ENCODE data around the gene LYPD6B. TPM values are rescaled to one million over a fixed set of nuclear protein-coding genes. Genes with fewer than 3 reads are reported as not detected.

The LYPD6B gene
- total RNA-seq, 2 experiments from 2014 or later = not detected

DNA sequence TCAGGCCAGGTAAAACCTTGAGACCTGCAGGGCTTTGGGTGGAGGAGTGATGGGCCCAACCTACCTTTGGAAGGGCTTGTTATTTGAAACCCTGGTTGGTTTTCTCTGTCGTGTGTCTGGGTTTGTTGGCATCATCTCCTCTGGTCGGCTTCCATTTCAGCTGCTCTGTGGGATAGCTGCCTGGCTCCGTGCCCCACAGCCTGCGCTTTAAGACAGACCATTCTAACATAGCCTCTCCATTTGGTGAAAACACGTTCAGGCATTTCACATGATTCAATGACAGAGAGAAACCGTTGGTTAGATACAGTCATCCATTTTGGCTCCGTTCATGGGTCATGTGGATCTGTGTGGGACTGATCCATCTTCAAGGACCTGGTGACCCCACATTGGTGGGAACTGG is 37.0 kb upstream of the LYPD6B start:
- DNase-seq = no peak
- Mint-ChIP-seq H3K27me3 (no peaks in the 10 kb centered on the region), H3K4me3 (no peak overlapping the region), H3K9me3 (no peaks in the 10 kb centered on the region), H3K27ac (no peak overlapping the region), H3K4me1 (ENCODE audit: low read depth) (peaks cover 8% of the 10 kb centered on the region), H3K36me3 (peaks cover 20% of the 10 kb centered on the region)
- ChIA-PET CTCF (interaction anchor here (2.5 kb wide), 1 partner anchor 16 kb away, joined by 18 read pairs; no protein-coding TSS in a partner anchor), POLR2A (no interaction called here)
- intact Hi-C loops (cut with micrococcal nuclease) = no loop called here

DNA sequence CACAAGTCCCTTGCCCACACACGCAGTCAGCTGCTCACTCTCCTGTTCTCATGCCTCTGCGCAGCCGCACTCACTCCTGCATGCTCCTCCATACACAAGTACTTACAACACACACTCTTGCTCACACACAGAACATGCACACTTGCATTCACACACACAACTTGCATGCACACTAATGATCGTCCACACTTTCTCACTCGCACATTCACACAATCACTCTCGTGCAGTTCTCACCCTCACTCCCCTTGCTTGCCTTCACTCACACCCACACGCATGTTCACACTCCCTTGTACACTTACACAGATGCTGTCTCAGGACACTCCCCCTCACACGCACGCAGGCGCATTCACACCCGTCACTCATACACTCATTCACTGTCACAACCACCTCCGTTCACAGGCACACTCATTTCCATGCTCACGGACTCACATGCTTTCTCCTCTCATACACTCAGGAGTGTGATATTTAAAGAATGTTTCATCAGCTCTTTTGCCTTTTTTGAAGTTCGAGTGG is 36.1 kb upstream of the LYPD6B start:
- Mint-ChIP-seq H3K4me1 (ENCODE audit: low read depth) (peaks cover 8% of the 10 kb centered on the region), H3K4me3 (no peak overlapping the region), H3K27me3 (no peaks in the 10 kb centered on the region), H3K36me3 (peaks cover 20% of the 10 kb centered on the region), H3K27ac (no peak overlapping the region), H3K9me3 (no peaks in the 10 kb centered on the region)
- intact Hi-C loops (cut with micrococcal nuclease) = no loop called here
- ChIA-PET POLR2A (no interaction called here), CTCF (no interaction called here)
- no peak for DNase-seq

GRCh38 chr2:149002891-149003740 is 35.4 kb upstream of the LYPD6B start:
- Mint-ChIP-seq H3K4me3 (no peak overlapping the region), H3K36me3 (peaks cover 15% of the 10 kb centered on the region)

GRCh38 chr2:149004836-149005235 is 33.7 kb upstream of the LYPD6B start:
- no peak overlapping the region for H3K4me3 Mint-ChIP-seq
- no peaks in the 10 kb centered on the region for H3K27me3 Mint-ChIP-seq
- no peak overlapping the region for H3K27ac Mint-ChIP-seq
- peaks cover 8% of the 10 kb centered on the region for H3K4me1 Mint-ChIP-seq (ENCODE audit: low read depth)
- DNase-seq = no peak
- intact Hi-C loops (cut with micrococcal nuclease) = no loop called here
- no peaks in the 10 kb centered on the region for H3K9me3 Mint-ChIP-seq
- CTCF ChIA-PET = no interaction called here
- POLR2A ChIA-PET = no interaction called here
- H3K36me3 Mint-ChIP-seq = peaks cover 14% of the 10 kb centered on the region

More at GRCh38 chr2:149002891-149003740, 35.4 kb upstream of the LYPD6B start:
- no peak for DNase-seq
- no peaks in the 10 kb centered on the region for H3K27me3 Mint-ChIP-seq
- H3K4me1 Mint-ChIP-seq (ENCODE audit: low read depth) = peaks cover 8% of the 10 kb centered on the region
- intact Hi-C loops (cut with micrococcal nuclease) = no loop called here
- ChIA-PET CTCF (no interaction called here), POLR2A (no interaction called here)
- no peak overlapping the region for H3K27ac Mint-ChIP-seq
- no peaks in the 10 kb centered on the region for H3K9me3 Mint-ChIP-seq

DNA sequence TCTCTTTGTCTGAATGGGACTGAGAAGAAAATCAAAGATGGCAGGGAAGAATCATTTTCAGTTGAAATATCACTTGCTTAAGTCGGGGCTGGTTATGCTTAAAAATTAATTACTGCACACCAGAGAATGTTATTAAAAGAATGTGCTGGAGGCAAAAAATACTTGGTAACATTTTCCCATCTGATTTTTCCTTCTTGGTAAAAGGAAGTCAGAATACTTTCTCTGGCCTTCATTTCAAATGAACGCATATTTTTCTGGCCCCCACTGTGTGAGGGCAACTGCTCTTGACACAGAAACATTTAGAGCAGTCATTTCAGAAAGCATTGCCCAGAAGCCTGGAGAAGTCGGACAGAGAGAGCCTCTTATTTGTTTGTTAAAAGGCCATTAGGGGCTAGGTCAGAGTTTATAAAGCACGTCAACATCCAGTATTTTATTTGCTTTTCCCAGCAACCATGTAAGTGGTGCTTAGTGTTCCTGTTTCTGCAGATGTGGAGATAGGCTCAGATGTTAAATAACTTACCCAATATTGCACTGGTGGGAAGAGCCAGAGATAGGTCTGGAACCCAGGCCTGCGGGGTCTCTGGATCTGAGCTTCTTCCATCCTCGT is 32.9 kb upstream of the LYPD6B start:
- peaks cover 17% of the 10 kb centered on the region for H3K36me3 Mint-ChIP-seq
- H3K9me3 Mint-ChIP-seq = no peaks in the 10 kb centered on the region
- intact Hi-C loops (cut with micrococcal nuclease) = no loop called here
- POLR2A ChIA-PET = no interaction called here
- no peak for DNase-seq
- CTCF ChIA-PET = no interaction called here
- no peak overlapping the region for H3K27ac Mint-ChIP-seq
- peaks cover under 1% of the 10 kb centered on the region for H3K4me1 Mint-ChIP-seq (ENCODE audit: low read depth)
- H3K4me3 Mint-ChIP-seq = no peak overlapping the region
- H3K27me3 Mint-ChIP-seq = no peaks in the 10 kb centered on the region

- POLR2A ChIA-PET = no interaction called here
- Mint-ChIP-seq H3K27ac (no peak overlapping the region), H3K27me3 (no peaks in the 10 kb centered on the region), H3K4me1 (ENCODE audit: low read depth) (no peaks in the 10 kb centered on the region), H3K9me3 (no peaks in the 10 kb centered on the region), H3K36me3 (peaks cover 14% of the 10 kb centered on the region), H3K4me3 (no peak overlapping the region)
- intact Hi-C loops (cut with micrococcal nuclease) = no loop called here
- CTCF ChIA-PET = interaction anchor here (0.7 to 4.4 kb wide), 2 partner anchors 11 to 1265 kb away, joined by 4 to 25 read pairs; no protein-coding TSS in a partner anchor
- DNase-seq = no peak
Measured at GRCh38 chr2:149006883-149007543, 31.5 kb upstream of the LYPD6B start.

DNA sequence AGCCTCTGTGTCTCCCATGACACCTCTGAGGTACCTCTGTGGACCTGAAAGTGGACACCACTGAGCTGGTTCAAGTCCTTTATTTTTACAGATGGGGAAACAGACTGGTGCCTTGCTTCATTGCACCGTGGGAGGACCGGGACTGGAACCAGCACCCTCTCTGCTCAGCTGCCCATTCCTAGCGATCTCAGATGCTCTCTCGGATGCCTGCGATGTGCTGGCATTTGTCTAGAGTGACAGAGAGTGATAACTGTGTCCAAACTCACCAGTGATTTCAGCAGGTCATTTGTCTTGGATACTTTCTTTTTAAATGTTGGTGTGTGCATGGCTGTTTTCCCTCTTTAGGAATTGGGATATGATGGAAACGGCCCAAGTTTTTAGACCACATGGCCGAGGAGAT is 30.1 kb upstream of the LYPD6B start:
- no peak for DNase-seq
- intact Hi-C loops (cut with micrococcal nuclease) = no loop called here
- Mint-ChIP-seq H3K4me1 (ENCODE audit: low read depth) (no peaks in the 10 kb centered on the region), H3K36me3 (peaks cover 7% of the 10 kb centered on the region), H3K9me3 (no peaks in the 10 kb centered on the region), H3K4me3 (no peak overlapping the region), H3K27ac (no peak overlapping the region), H3K27me3 (no peaks in the 10 kb centered on the region)
- CTCF ChIA-PET = interaction anchor here (4.4 kb wide), 1 partner anchor 10 kb away, joined by 25 read pairs; no protein-coding TSS in a partner anchor
- POLR2A ChIA-PET = no interaction called here

DNA sequence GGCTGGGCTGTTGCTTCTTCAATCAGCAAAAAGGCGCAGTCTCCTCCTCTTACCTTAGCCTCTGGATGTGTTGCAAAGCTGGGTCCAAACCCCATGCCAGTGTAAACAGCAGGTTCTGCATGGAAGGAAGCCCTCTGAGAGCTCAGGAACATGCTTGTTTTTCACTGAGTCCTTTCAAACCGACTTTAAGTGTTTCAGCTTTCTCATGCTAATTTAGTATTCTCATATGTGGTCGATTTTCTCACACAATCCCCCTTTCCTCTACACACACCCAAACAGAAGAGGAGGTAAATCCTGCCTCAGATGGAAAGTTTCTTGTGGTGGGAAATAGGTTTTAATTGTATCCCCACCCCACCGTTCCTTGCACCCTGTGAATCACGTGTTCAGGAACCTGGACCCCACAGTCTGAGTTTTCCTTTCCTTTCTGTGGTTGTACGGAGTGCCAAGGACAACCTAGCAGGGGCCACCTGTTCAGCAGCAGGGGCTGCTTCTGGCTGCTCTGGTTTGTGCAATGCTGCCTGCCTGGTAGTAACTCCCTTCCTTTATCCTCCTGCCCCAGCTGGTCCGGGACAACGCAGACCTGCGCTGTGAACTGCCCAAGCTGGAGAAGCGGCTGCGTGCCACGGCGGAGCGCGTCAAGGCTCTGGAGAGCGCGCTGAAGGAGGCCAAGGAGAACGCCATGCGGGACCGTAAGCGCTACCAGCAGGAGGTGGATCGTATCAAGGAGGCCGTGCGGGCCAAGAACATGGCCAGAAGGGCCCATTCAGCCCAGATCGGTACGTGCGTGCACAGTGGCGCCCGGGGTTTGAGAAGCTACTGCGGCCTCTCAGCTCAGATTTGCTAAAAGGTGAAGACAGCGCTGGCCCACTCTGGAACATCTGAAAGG is 28.7 kb upstream of the LYPD6B start:
- H3K4me1 Mint-ChIP-seq (ENCODE audit: low read depth) = no peaks in the 10 kb centered on the region
- intact Hi-C loops (cut with micrococcal nuclease) = loop anchor here (10.0 kb wide), 1 partner anchor 305 kb away; no protein-coding TSS in a partner anchor
- no peak for DNase-seq
- ChIA-PET POLR2A (no interaction called here), CTCF (interaction anchor here (0.8 to 4.4 kb wide), 2 partner anchors 8 to 13 kb away, joined by 3 to 25 read pairs; no protein-coding TSS in a partner anchor)
- no peaks in the 10 kb centered on the region for H3K9me3 Mint-ChIP-seq
- no peak overlapping the region for H3K27ac Mint-ChIP-seq
- no peaks in the 10 kb centered on the region for H3K27me3 Mint-ChIP-seq
- H3K4me3 Mint-ChIP-seq = no peak overlapping the region
- H3K36me3 Mint-ChIP-seq = peaks cover 7% of the 10 kb centered on the region

GRCh38 chr2:149012545-149012944 is 26.0 kb upstream of the LYPD6B start:
- H3K4me1 Mint-ChIP-seq (ENCODE audit: low read depth) = peaks cover 1% of the 10 kb centered on the region
- H3K9me3 Mint-ChIP-seq = no peaks in the 10 kb centered on the region
- no peak for DNase-seq
- H3K36me3 Mint-ChIP-seq = peaks cover 7% of the 10 kb centered on the region
- CTCF ChIA-PET = no interaction called here
- intact Hi-C loops (cut with micrococcal nuclease) = loop anchor here (10.0 kb wide), 1 partner anchor 302 kb away; no protein-coding TSS in a partner anchor
- no peak overlapping the region for H3K27ac Mint-ChIP-seq
- no peaks in the 10 kb centered on the region for H3K27me3 Mint-ChIP-seq
- POLR2A ChIA-PET = no interaction called here
- H3K4me3 Mint-ChIP-seq = no peak overlapping the region

DNA sequence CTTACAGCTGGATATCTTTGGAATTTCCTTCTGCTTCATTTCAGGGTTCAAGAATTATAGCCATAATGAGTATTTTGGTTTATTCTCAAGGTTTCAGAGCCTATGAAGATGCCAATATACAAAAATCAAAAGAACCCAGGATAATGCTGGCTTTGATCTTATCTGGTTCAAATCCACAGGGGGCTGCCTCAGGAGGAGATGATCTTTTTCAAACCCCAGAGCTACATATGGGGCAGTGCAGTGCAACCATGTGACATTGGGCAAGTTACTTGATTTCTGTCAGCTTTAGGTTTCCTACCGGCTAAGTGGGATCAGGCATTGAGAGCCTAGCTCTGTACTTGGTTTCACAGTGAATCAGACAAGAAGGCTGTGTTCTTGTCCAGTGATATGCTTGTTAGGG is 23.0 kb upstream of the LYPD6B start:
- H3K27ac Mint-ChIP-seq = no peak overlapping the region
- H3K9me3 Mint-ChIP-seq = no peaks in the 10 kb centered on the region
- intact Hi-C loops (cut with micrococcal nuclease) = loop anchor here (10.0 kb wide), 1 partner anchor 299 kb away; no protein-coding TSS in a partner anchor
- H3K4me3 Mint-ChIP-seq = no peak overlapping the region
- DNase-seq = no peak
- ChIA-PET CTCF (interaction anchor here (1.0 to 6.8 kb wide), 3 partner anchors 9 to 544 kb away, joined by 3 to 93 read pairs (median 33); no protein-coding TSS in a partner anchor), POLR2A (no interaction called here)
- peaks cover 1% of the 10 kb centered on the region for H3K4me1 Mint-ChIP-seq (ENCODE audit: low read depth)
- peaks cover 3% of the 10 kb centered on the region for H3K36me3 Mint-ChIP-seq
- no peaks in the 10 kb centered on the region for H3K27me3 Mint-ChIP-seq

GRCh38 chr2:149015926-149016563 is 22.5 kb upstream of the LYPD6B start:
- H3K4me3 Mint-ChIP-seq = no peak overlapping the region
- ChIA-PET POLR2A (no interaction called here), CTCF (interaction anchor here (0.6 to 6.8 kb wide), 12 partner anchors 8 to 850 kb away, joined by 3 to 93 read pairs (median 10); no protein-coding TSS in a partner anchor)
- intact Hi-C loops (cut with micrococcal nuclease) = loop anchor here (10.0 kb wide), 1 partner anchor 299 kb away; no protein-coding TSS in a partner anchor
- no peak for DNase-seq
- peaks cover 3% of the 10 kb centered on the region for H3K36me3 Mint-ChIP-seq
- H3K27me3 Mint-ChIP-seq = no peaks in the 10 kb centered on the region
- H3K27ac Mint-ChIP-seq = no peak overlapping the region
- no peaks in the 10 kb centered on the region for H3K9me3 Mint-ChIP-seq
- peaks cover 1% of the 10 kb centered on the region for H3K4me1 Mint-ChIP-seq (ENCODE audit: low read depth)
